HG03565 (cell line): Measurements from ENCODE around the gene CIAO3.
"Not testable (repeated sequence)": the region's sequence is repeated elsewhere in the genome, so short reads cannot be mapped to it uniquely, and the experiment has no call there.

Experiments
- ATAC-seq: cut with Tn5 transposase; IDR thresholded peaks from one replicate; pipeline ENCODE4 v1.9.1; 2021; ENCODE audit warnings: mild to moderate bottlenecking, moderate library complexity; ENCODE audit not compliant: unreplicated experiment

Gene CIAO3

DNA sequence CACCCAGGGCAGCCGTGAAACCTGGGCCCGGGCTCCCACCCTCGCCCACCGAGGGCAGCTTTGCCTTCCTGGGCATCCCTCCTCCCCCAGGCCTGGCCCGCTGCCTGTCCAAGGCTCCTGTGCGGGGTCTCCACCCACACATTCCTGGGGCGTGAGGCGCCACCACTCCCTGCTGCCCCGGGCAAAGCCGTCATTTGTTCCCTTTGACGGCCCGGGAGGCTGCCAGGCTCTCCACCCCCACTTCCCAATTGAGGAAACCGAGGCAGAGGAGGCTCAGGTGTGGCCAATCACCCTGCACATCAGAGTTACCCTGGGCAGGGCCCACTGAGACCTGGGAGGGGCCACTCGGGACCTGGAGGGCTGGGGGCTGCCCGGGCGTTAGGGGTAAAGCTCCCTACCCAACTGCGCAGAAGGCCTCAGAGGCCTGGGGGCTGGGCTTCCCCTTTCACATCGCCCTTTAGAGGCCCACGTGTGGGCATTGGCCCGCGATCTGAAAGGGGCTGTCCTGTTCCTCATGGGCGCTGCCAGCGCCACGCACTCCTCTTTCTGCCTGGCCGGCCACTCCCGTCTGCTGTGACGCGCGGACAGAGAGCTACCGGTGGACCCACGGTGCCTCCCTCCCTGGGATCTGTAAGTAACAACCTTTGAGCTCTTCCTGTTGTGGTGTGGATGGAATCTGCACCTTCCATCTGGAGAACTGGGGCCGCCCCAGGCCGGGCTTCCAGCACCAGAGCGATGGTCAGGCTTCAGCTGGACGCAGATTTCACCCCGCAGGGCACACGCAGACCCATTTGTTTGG, 19.9 kb upstream of the CIAO3 start, which contains the start of gene MSLN:
Gene MSLN (plus strand): TSS at position 190 of the 799 bp plus-strand sequence. CDS start 1,947 bp downstream, outside the sequence.
- ATAC-seq, result no peak

DNA sequence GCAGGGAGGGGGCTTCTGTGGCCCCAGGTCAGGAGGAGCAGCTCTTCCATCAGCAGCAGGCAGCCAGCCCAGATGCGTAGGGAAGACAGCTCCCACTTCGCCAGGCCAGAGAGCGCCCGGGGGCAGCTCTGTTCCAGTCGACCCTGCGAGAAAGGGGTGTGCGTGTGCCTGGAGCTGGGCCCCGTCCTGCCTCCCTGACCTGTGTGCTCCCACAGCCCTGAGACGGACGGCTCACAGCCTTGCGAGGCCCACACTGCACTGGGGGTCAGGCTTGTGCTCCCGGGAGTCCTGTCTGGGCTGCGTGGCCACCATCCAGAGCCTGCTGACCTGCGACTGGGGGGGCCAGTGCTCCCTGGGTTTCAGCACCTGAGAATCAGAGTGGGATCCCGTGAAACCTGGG, 19.3 kb upstream of the CIAO3 start:
- ATAC-seq, result no peak

DNA sequence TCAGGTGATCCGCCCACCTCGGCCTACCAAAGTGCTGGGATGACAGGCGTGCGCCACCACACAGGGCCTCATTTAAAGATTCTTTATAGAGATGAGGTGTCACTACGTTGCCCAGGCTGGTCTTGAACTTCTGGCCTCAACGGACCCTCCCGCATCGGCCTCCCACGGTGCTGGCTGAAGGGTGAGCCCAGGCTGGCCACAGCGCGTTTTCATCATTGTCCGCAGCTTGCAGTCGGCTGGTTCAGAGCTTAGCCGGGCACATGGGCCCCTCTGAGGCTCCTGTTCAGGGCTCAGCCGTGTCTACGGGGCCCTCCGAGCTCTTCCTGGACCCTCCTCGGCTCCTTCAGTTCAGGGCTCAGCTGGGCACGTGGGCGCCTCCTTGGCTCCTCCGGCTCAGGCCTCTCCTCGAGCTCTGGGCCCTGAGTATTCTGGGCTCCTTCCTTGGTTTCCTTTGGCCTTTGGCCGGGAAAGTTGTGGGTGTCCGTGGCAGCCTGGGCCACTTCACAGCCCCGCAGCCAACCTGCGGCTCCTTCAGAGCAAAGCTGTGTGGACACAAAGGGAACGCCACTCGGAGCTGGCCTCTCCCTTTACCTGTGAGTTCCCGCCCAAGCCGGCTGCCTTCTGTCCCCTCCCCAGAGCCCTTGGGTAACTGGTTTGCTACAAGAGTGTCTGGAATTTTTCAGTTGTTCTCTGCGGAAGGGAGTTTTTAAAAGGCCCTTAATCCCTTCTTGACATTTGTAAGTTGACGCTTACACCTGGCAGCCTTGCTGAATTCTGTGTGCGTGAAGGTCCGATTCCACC, 18.5 kb upstream of the CIAO3 start:
- ATAC-seq, result no peak

DNA sequence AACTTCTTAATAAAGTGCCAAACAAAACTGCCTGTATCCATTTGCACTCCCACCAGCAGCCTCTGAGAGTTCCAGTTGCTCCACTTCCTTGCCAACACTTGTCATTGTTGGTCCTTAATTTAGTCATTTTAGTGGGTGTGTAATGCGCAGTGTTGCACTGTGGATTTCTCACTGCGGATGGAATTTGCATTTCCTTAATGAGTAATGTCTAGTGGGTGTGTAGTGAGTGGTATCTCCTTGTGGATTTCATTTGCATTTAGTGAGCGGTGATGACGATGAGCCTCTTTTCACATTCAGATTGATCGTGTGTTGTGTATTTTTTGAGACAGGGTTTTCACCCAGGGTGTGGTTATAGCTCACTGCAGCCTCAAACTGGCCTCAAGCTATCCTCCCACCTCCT, 15.6 kb upstream of the CIAO3 start:
- ATAC-seq, result no peak

DNA sequence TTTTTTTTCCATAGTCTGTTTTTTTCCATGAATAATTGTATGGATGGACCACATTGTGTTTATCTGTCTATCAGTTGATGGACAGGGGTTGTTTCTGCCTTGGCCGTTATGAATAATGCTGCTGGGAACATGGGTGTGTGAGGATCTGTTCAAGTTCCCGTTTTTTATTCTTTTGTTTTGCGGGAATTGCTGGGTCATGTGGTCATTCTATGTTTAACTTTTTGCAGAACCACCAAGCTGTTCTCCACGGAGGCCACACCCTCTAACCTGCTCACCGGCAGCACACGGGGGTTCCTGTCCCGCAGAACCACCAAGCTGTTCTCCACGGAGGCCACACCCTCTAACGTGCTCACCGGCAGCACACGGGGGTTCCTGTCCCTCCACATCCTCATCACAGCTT, 13.9 kb upstream of the CIAO3 start:
- no peak for ATAC-seq

DNA sequence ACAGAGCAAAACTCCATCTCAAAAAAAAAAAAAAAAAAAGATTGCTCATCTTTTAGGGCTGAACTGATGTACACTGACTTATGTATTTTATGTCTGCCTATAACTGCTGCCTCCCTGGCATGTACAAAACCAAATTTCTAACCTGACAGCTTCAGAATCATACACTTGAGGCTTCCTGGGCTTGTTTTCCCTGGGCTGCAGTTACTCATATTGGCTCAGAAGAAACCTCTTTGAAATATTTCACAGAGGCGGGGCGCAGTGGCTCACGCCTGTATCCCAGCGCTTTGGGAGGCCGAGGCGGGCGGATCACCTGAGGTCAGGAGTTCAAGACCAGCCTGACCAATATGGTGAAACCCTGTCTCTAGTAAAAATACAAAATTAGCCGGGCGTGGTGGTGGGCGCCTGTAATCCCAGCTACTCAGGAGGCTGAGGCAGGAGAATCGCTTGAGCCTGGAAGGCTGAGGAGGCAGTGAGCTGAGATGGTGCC, 13.4 kb upstream of the CIAO3 start:
- ATAC-seq, result not testable (repeated sequence)

DNA sequence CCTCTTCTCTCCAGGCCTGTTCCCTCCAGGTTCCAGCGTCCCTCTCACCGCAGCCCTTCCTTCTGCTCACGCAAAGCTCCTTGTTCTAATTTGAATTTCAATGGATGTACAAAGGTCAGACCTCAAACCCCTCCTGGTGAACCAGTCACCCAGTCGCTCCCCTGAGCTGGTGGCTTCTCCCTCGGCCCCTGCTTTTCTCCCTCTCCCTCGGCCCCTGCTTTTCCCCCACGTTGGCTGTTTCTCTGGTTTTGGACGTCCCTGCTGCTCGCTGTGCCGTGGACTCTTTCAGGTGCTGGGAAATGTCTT, 11.2 kb upstream of the CIAO3 start:
- ATAC-seq, result no peak

DNA sequence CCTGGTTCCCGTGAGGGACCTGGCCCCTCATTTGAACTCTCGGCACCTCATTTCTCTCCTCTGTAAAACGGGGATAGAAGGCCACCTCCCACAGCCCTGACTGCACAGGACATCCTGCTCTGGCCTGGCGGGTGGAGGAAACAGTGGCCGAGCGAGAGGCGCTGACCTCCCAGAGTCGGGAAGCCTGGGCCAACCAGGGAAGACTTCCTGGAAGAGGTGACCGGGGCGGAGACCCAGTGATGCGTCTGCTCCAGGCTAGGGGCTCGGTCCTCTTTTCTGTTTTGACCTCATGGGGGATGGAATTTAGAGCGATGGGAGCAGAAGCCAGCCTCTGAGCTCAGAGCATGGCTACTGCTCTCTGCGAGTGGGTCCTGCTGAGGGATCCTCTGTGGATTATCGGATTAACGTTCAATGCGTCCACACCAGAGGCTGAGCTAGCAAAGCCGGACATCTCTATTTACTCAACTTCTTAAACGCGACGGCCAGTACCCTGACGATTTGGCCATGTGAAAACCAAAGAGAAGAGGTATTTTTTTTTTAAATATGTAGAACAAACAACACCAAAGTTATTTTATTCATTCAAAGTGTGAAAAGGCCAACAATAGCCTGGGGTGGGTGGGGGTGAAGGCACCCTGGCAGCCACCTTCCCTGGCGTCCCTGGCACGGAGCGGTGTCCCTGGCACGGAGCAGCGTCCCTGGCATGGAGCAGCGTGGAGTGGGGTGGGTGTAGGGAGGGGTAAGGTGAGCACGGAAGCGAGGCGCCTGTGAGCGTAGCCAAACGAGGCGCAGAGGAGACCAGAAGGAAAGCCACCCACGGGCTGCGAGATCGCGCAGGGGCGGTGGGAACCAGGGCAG, 10.6 kb upstream of the CIAO3 start:
- ATAC-seq, result no peak

DNA sequence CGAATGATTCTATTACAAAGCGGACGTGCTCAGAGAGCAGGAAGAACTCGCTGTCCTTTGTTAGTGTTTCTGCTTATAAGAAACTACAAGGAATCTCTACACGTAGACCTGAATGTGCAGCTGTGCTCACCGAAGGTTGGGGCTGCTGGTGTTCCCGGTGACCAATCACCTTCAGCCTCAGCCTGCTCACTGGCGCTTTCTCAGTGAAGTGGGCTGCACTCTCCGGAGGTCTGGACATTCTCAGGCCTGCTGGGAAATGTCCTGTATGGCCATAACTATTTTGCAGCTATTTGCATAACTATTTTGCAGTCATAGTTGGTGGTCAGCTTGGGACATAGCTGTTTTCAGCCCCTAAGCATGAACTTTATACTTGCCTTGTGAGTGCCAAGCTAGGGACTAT, 9.7 kb upstream of the CIAO3 start:
- ATAC-seq, result no peak

DNA sequence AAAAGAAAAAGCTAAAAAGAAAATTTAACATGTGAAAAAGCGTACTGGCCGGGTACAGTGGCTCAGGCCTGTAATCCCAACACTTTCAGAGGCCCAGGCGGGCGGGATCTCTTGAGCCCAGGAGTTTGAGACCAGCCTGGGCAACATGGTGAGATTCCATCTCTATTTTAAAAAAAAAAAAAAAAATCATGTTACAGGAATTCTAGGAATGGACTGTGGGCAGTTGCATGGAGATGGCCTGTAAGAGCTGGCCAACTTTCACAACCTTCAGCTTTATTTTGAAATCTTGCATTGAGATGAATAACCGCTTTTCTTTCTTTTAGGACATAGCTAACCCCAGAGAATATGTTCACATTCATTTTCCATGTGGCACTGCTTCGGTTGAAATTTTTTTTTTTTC, 8.2 kb upstream of the CIAO3 start:
- no peak for ATAC-seq

DNA sequence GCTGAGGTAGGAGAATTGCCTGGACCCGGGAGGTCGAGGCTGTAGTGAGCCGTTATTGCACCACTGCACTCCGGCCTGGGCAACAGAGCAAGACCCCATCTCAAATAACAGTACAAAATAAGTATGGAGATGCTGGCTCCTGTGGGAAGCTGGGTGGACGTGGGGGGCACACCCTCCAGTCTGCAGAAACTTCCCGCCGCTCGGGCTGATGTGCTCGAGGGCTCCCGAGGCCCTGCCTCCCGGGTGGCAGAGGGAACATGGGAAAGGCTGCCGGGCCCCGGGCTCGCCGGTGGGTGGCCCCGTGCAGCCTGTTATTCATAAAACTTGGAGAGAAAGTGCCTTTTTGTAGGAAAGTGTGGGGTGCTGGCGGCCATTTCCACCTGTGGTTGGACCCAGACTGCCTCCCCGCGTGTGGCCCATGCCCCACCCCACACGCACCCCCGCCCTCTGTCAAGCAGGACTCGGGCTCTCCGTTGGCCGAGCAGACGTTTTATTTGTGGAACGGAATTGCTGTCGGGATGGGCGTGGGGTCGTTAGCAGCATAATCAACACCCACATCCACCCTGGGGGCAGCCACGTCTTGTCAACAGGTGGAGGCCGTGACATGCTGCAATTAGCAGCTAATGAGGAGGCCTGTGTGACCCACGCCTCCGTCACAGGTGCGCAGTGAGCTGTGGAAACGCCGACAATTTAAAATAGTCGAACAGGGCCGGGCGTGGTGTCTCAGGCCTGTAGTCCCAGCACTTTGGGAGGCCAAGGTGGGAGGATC, 7.4 kb upstream of the CIAO3 start:
- no peak for ATAC-seq

DNA sequence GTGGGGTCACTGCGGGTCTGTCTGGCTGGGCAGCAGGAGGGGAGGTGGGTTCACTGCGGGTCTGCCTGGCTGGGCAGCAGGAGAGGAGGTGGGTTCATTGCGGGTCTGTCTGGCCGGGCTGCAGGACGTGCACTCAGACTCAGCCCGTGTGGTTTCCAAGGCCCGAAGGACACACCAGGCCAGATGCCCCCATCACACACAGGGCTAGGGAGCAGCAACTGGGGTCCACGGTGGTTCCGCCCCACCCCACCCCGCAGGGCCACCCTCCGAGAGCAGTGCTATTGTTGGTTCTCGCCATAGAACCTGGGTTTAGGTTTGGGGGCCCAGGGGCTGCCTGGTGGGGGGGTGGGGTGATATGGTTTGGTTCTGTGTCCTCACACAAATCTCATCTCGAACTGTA, 5.8 kb upstream of the CIAO3 start:
- ATAC-seq, result no peak

DNA sequence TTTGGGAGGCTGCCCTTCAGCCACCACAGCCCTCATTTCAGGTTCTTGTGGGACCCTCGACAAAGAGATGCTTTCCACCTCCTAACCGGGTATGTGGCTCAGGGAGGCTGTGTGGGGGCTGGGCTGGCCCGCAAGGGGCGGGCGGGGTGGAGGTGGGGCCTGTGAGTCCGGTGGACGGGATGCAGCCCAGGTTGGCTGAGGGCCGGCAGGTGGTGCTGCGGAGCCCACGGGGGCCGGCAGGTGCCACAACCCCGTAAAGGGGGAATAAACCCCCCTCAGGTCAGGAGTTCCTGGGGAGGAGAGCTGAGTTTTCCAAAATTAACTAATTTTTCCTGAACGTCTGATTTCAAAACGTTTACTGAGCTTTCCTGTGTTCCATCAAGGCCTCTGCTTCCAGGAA, 4.9 kb upstream of the CIAO3 start:
- no peak for ATAC-seq

DNA sequence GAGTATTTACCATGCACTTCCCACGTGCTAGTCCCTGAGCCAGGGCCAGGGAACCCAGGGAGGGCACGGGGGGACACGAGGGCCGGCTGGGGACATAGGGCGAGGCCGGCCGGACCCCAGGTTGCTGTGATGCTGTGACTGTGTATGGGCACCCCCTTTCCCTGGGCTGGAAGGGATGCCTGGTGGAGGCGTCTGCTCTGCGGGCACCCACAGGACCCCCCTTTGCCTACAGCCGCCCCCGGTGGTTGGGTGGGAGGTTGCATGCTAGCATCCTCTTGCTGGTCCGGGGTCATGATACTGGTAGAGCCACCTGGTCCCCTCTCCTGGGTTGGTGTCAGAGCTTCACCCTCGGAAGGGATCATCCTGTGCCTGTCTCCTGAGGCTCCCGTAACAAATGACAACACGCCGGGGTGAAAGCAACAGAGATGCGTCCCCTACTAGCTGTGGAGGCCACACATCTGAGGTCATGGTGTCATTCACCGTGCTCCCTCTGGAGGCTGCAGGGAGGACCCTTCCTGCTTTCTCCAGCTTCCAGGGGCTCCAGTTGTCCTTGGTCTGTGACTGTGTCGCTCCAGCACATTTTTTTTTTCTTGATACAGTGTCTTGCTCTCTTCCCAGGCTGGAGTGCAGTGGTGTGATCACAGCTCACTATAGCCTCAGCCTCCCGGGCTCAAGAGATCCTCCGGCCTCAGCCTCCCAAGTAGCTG, 3.1 kb upstream of the CIAO3 start:
- no peak for ATAC-seq

DNA sequence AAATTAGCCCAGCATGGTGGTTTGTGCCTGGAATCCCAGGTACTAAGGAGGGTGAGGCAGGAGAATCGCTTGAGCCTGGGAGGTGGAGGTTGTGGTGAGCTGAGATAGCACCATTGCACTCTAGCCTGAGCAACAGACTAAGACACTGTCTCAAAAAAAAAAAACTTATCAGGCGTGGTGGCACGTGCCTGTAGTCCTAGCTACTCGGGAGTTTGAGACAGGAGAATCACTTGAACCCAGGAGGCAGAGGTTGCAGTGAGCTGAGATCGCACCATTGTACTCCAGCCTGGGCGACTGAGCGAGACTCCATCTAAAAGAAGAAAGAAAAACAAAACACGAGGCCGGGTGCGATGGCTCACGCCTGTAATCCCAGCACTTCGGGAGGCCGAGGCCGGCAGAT, 2.1 kb upstream of the CIAO3 start:
- not testable (repeated sequence) for ATAC-seq

DNA sequence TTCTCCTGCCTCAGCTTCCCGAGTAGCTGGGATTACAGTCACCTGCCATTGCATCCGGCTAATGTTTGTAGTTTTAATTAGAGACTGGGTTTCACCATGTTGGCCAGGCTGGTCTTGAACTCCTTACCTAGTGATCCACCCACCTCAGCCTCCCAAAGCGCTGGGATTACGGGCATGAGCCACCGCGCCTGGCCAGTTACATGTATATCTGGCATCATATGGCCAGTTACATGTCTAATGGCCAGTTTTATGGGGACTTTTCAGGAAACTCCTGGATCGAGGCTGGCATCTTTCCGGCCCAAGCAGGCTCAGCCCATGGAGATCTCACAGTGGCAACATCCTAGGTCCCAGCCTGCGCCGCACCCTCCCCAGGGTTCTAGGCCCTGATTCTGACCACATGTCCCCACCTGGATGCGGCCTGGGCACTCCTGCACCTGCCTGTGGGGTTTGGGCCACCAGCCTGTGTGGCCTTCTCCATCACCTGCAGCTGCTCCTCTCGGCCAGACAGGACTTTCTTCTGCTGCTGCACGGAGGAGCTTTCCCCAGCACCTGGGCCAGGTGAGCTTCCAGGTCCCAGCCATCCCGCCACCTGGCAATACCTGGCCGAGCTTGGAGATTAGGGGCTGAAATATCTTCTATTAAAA, 1.3 kb upstream of the CIAO3 start:
- ATAC-seq, result no peak

DNA sequence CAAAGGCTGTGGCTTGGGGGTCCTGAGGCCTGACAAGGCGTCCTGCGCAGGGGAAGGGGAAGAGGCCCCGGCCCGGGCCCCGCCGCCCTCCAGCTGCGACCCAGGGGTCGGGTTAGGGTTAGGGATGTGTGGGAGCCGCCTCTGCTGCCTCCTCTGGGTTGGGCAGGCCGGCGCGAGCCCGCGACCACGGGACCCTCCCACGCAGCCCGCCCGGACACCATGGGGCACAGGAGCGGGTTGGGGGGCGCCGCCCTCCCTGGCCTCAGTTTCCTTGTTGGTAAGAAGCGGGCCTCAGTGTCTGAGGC, 386 bp downstream of the CIAO3 start:
- ATAC-seq, result peak; percentile 1

DNA sequence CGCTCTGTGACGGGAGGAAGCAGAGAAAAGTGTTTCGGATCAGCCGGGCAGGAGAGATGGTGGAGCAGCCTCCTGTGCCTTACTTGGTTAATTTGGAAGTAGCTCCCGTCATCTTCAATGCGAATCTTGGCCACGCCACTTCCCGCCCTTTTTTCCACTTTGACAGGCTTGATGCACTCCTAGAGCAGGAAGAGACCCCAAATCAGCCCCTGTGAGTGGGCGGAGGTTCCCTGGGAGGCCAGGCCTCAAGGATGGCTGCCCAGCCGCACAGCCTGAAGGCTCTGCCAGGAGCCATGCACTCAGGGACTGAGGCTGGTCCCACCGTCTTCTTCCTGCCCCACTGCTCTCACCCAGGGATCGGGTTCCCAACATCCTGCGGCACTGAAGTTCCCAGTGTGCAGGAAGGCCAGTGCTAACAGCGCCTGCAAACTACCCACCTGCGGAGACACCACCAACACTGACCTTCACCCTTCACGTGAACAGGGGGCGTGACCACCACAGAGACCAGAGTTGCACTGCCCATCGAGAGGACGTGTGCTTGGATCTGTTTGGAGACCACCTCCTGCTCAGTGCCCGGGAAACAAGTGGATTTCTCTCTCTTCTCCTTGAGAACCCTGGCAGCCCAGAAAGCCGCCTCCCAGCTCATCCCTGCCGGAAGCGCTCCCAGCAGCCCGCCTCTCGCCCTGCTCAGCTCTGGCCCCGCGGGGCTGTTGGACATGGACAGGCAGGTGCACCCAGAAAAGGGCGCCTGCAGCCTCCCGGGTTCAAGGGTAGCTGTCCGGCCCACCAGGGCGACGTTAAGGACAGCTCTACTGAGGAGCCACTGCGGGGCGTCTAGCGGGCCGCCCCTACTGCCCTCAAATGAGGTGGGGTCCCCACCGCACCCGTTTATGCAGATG, 988 bp downstream of the CIAO3 start:
- no peak for ATAC-seq
